ENCODE results near the gene STAB2.

Gene STAB2

GRCh38 chr12:103778781-103779180 is 191.7 kb downstream of the STAB2 start:
- DNase-seq (ENCODE audit: low spot score): no peak
- no peak for TF ChIP-seq CTCF (IDR thresholded peaks at IDR 0.05; ENCODE audit: extremely low read depth, missing control alignments)

- no peak for TF ChIP-seq CTCF (IDR thresholded peaks at IDR 0.05; ENCODE audit: extremely low read depth, missing control alignments)
- DNase-seq (ENCODE audit: low spot score): no peak
Observed at GRCh38 chr12:103779410-103780092, 192.5 kb downstream of the STAB2 start.

- DNase-seq (ENCODE audit: low spot score): no peak
- TF ChIP-seq CTCF (IDR thresholded peaks at IDR 0.05; ENCODE audit: extremely low read depth, missing control alignments): no peak
Observed at GRCh38 chr12:103780093-103780440, 193.0 kb downstream of the STAB2 start.

- no peak for TF ChIP-seq CTCF (IDR thresholded peaks at IDR 0.05; ENCODE audit: extremely low read depth, missing control alignments)
- no peak for DNase-seq (ENCODE audit: low spot score)
Observed at GRCh38 chr12:103780992-103781391, 193.9 kb downstream of the STAB2 start.

- TF ChIP-seq CTCF (IDR thresholded peaks at IDR 0.05; ENCODE audit: extremely low read depth, missing control alignments): no peak
Observed at GRCh38 chr12:103782399-103782798, 195.3 kb downstream of the STAB2 start.

GRCh38 chr12:103783744-103784664 is 196.9 kb downstream of the STAB2 start:
- TF ChIP-seq CTCF (IDR thresholded peaks at IDR 0.05; ENCODE audit: extremely low read depth, missing control alignments): no peak
- DNase-seq (ENCODE audit: low spot score): no peak

More at GRCh38 chr12:103782399-103782798, 195.3 kb downstream of the STAB2 start:
- no peak for DNase-seq (ENCODE audit: low spot score)
